Stimulated activated naive CD8-positive, alpha-beta T cell treated with anti-CD3 and anti-CD28 coated beads, Interleukin-15, amount 100 ng/mL, for 72 hours (primary cell): ENCODE measurements around the gene AICDA.
A peak's percentile ranks its signal among the peaks of the same experiment; 100 is the strongest.
"Not testable (repeated sequence)": the region's sequence is repeated elsewhere in the genome, so short reads cannot be mapped to it uniquely, and the experiment has no call there.

Source experiments
- ATAC-seq: fragments of 150-1000 bp; cut with Tn5 transposase; 2 replicates; pipeline ENCODE4 v1.10.0; 2021; ENCODE audit warnings: mild to moderate bottlenecking, moderate library complexity
- DNase-seq, 2 donors: peaks; one replicate each; pipeline ENCODE4 v3.0.0; 2021 to 2022
- H3K27ac Mint-ChIP-seq, 2 donors: one replicate each; pipeline ENCODE4 v1.8.0; 2022; ENCODE audit warnings: mild to moderate bottlenecking in 2 of 2, mixed read lengths in 2 of 2, moderate library complexity in 2 of 2
- H3K27me3 Mint-ChIP-seq: one replicate; pipeline ENCODE4 v1.8.0; 2022; ENCODE audit warnings: mixed read lengths
- H3K4me1 Mint-ChIP-seq: one replicate; pipeline ENCODE4 v1.8.0; 2022; ENCODE audit warnings: mild to moderate bottlenecking, mixed read lengths
- H3K4me3 Mint-ChIP-seq, 2 donors: one replicate each; pipeline ENCODE4 v1.8.0; 2022; ENCODE audit warnings: mild to moderate bottlenecking in 2 of 2, mixed read lengths in 2 of 2, moderate library complexity in 1 of 2
- H3K9me3 Mint-ChIP-seq, 2 donors: one replicate each; pipeline ENCODE4 v1.8.0; 2022; ENCODE audit warnings: mixed read lengths in 2 of 2

AICDA gene

DNA sequence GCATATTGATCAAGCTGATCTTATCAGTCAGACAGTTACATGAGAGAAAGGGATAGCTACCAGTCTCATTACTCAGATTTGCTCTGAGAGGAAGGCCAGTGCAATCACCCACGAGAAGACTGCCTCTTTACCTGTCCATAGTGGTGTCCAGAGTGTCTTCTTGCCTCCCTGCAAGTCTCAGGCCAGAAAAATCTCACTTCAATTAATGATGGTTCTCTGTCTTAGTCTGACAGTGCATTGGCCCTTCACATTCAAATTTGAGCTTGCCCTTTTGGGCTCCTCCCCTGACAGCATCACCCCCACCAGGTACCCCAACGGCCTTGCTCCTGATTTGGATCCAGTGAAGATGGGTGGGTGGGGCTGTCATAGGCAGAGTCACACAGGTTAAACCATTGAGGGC lies at the start of gene AICDA:
Gene AICDA, minus strand, starts transcription at position 231 of the 400 bp plus-strand sequence. Its CDS starts 92 bp downstream, at position 139.
- no peak for ATAC-seq
- H3K4me1 Mint-ChIP-seq = peaks cover 16% of the 10 kb centered on the region
- peak within 1 kb of the TSS in 1 of 2 donors; percentile 9 for H3K27ac Mint-ChIP-seq
- H3K9me3 Mint-ChIP-seq = no peaks in the 10 kb centered on the region
- no peak for DNase-seq
- no peaks in the 10 kb centered on the region for H3K27me3 Mint-ChIP-seq
- no peak within 1 kb of the TSS for H3K4me3 Mint-ChIP-seq

DNA sequence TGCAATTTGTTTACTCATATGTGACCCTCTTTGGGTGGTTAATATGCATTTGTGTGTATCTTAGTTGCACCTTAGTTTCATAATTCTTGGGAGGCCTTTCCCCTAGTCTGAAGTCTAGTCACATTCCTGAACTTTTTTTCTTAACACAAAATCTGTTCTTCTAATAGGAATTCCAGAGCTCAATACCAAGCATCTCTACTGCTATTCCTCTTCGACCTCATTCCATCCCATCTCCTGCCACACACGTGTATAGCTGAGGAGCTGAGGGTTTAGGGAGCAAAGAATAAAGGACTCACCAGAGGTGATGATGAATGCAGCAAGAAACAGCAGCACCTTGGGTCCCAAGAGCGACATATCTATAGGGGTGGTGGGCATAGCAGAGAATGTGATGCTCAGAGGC lies 49.1 kb upstream of the AICDA start:
- ATAC-seq (no peak), DNase-seq (no peak)
- Mint-ChIP-seq H3K27me3 (peaks cover 8% of the 10 kb centered on the region), H3K27ac (no peak overlapping the region), H3K9me3 (no peaks in the 10 kb centered on the region), H3K4me3 (no peak overlapping the region), H3K4me1 (no peaks in the 10 kb centered on the region)

DNA sequence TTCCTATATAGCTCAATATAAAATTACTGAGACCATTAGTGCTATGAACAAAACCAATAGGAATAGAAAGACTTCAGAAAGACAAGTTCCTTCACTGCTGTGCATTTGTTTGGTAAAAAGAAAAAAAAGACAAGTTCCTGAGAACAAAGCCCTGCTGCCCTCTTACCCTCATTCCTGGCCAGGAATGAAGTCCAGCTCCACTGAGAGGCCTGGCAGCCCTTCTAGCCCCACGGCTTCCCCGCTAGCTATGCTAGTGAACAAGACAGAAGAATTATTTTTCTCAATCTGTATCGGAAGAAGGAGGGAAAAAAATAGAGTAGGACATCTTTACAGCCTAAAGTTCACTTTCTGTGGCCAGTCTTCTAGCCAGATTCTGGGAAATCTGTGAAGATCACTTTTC lies 48.4 kb upstream of the AICDA start:
- Mint-ChIP-seq H3K4me3 (no peak overlapping the region), H3K9me3 (no peaks in the 10 kb centered on the region), H3K27me3 (peaks cover 8% of the 10 kb centered on the region), H3K4me1 (no peaks in the 10 kb centered on the region), H3K27ac (no peak overlapping the region)
- no peak for ATAC-seq
- no peak for DNase-seq

DNA sequence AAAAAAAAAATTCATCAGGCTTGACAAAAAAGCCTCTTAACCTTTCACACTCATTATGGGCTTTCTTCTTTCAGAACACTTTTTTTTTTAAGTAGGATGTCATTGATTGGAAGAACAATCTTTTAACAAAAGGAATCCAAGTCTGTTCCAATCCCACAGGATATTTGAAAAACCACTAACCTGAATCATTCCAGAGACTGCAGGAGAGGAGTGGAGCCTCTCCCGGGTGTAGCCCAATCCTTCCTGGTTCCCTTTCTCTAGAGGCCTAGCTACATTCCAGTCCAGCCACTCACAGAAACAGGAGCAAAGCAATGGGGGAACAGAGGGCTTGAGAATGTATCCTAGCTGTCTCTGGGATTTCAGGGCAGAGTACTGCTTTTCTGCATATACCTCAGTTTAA lies 45.7 kb upstream of the AICDA start:
- H3K4me3 Mint-ChIP-seq = no peak overlapping the region
- H3K4me1 Mint-ChIP-seq = no peaks in the 10 kb centered on the region
- H3K27ac Mint-ChIP-seq = no peak overlapping the region
- H3K27me3 Mint-ChIP-seq = no peaks in the 10 kb centered on the region
- ATAC-seq (no peak), DNase-seq (no peak)
- H3K9me3 Mint-ChIP-seq = no peaks in the 10 kb centered on the region

DNA sequence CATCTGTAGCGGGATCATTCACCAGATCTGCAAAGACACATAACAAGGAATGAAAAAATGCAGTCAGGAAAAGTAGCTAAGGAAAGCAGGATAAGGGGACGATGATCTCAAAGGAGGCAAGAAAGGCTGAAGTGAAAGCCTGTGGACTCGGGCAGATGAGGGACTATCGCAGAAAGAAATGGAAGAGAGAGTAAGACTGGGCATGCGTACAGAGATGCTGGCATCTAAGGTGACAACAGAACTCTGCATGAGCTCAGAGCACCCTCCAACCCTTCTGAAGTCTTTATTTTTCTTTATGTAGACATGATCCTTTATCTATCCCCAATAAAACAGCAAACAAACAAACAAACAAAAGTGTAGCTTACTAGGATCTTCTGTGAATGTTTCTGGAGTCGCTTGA lies 42.8 kb upstream of the AICDA start:
- no peak overlapping the region for H3K4me3 Mint-ChIP-seq
- no peak overlapping the region for H3K27ac Mint-ChIP-seq

DNA sequence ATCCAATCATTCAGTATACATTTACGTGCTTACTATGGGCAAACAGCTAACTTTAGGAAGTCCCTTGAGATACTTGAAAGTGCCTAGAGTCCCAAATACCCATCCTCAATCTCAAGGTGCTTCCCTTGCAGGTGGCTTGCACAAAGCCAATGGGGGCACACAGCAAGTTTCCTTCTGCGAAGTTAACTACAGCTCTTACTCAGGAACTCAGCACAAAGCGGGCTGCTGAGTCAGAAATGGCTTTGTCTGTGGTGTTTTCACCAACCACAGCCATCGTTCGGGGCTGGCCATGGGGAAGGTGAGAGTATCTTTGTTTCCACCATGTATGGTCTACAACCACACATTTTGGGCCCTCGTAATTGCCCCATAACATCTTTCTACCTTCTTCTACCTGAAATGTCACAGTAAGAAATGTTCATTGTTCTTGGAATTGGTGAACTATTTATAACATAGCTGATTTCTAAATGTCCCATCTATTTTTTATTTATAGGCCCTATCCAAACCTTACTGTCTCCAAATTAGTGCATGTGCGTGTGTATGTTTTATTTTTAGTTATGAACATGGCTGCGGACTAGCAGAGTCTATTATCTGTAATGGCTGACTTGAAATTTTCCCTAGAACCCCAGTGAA lies 36.0 kb upstream of the AICDA start:
- H3K4me1 Mint-ChIP-seq = peaks cover 56% of the 10 kb centered on the region
- H3K4me3 Mint-ChIP-seq = peak overlapping the region; percentile 15 to 41
- DNase-seq (peak; percentile 85 to 93), ATAC-seq (peak; percentile 94)
- H3K27ac Mint-ChIP-seq = no peak overlapping the region
- no peaks in the 10 kb centered on the region for H3K27me3 Mint-ChIP-seq
- no peaks in the 10 kb centered on the region for H3K9me3 Mint-ChIP-seq

More for the DNA sequence above, 42.8 kb upstream of the AICDA start:
- Mint-ChIP-seq H3K4me1 (no peaks in the 10 kb centered on the region), H3K27me3 (no peaks in the 10 kb centered on the region), H3K9me3 (no peaks in the 10 kb centered on the region)
- no peak for DNase-seq
- no peak for ATAC-seq

DNA sequence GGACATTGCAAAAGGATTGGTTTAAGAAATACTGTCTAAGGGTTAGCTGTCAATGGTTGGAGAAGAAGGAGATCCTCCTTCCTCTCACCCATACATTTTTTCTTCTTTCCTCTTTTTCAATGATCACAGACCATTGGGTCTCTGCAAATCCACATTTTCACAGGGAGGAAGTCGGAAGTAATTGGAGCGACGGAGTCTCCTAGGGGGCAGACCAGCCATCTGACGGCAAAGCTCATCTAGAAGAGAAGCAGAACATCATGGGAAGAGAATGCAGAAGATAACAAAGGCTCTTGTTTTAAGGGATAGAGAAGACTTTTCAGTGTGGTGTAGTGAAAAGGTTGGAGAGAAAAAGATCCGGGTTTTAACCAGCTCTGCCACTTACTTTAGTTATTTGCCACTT lies 35.3 kb upstream of the AICDA start:
- ATAC-seq (no peak), DNase-seq (no peak)
- Mint-ChIP-seq H3K4me1 (peaks cover 59% of the 10 kb centered on the region), H3K9me3 (no peaks in the 10 kb centered on the region), H3K27ac (no peak overlapping the region), H3K4me3 (peak overlapping the region in 1 of 2 donors; percentile 36), H3K27me3 (no peaks in the 10 kb centered on the region)

DNA sequence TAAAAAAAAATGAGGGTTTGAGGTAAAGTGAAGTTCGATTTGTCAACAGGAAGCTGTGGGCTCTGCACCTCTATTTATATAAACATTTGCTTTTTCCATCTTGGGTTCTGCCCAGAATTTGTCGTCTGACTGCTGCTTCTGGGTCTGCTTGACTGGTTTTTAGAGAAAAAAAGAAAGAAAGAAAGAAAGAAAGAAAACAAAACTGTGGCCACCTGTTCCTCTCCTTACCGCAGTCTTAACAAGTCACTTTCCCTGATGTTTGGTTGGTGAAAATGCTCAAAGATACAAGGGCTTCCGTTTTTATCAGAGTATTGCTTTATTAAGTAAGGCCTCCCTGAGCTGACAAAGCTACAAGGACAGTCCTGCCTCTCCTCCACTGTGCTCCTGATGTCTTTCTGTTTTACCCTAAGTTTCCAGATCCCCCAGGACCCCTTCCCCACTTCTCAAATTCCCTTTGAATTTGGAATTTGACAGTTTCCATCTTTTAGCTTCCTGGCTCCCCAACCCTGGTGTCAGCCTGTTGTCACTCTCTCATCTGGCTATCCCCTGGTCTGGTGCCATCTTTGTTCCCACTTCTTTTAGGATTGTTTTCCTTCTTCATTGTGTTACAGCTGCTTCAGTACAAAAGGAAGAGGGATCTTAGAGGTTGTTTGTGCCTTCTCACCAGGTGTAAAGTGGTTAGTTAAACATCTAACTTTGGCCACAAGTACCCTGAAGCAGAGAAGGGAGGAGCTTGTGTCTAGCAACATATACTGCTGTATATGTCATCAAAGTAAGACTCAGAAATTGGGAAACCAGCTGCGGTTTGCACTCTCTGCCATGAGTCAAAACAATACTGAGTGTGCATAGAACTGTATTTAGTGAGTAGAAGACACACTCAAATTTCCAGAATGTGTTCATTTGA lies 31.9 kb upstream of the AICDA start:
- no peaks in the 10 kb centered on the region for H3K9me3 Mint-ChIP-seq
- ATAC-seq = peak; percentile 84
- peaks cover 51% of the 10 kb centered on the region for H3K4me1 Mint-ChIP-seq
- peak overlapping the region; percentile 81 to 86 for H3K4me3 Mint-ChIP-seq
- H3K27ac Mint-ChIP-seq = peak overlapping the region; percentile 84 to 89
- DNase-seq = peak; percentile 56 to 64
- no peaks in the 10 kb centered on the region for H3K27me3 Mint-ChIP-seq

DNA sequence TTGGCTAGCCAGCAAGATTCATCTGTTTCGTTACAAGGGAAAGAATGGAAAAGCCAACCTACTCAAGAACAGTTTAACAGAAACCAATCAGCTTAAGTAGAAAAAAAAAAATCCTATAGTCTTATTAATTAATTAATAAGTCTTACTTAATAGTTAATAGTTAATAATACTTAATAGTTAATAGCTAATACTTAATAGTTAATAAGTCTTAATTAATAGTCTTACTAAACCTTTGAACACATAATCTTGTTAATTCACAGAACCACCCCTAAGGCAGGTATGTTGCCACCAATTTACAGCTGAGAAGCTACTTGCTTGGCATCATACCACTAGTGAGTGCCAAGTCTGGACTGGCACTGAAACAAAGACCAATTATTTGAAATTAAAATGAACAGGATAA lies 30.1 kb upstream of the AICDA start:
- ATAC-seq = no peak
- no peak for DNase-seq
- H3K27ac Mint-ChIP-seq = no peak overlapping the region
- no peaks in the 10 kb centered on the region for H3K27me3 Mint-ChIP-seq
- no peaks in the 10 kb centered on the region for H3K9me3 Mint-ChIP-seq
- peaks cover 36% of the 10 kb centered on the region for H3K4me1 Mint-ChIP-seq
- H3K4me3 Mint-ChIP-seq = no peak overlapping the region

DNA sequence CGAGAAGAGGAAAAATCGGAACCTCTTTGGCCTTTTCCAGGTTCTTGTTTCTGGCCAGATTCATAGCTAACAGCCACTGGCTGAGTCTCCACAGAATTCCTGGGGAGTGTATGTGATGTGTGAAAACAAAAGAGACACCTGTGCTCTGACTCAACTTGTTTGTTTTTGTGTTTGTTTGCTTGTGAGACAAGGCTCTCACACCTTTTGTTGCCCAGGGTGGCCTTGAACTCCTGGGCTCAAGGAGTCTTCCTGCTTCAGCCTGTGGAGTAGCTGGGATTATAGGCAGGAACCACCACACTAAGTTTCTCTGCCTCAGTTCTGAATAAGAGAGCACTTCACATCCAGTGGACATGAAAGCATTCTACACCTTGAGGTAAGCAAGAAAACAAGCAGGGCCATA lies 27.3 kb upstream of the AICDA start:
- no peaks in the 10 kb centered on the region for H3K27me3 Mint-ChIP-seq
- no peak overlapping the region for H3K4me3 Mint-ChIP-seq
- H3K27ac Mint-ChIP-seq = no peak overlapping the region
- H3K9me3 Mint-ChIP-seq = no peaks in the 10 kb centered on the region
- no peak for ATAC-seq
- no peak for DNase-seq
- H3K4me1 Mint-ChIP-seq = peaks cover 20% of the 10 kb centered on the region

DNA sequence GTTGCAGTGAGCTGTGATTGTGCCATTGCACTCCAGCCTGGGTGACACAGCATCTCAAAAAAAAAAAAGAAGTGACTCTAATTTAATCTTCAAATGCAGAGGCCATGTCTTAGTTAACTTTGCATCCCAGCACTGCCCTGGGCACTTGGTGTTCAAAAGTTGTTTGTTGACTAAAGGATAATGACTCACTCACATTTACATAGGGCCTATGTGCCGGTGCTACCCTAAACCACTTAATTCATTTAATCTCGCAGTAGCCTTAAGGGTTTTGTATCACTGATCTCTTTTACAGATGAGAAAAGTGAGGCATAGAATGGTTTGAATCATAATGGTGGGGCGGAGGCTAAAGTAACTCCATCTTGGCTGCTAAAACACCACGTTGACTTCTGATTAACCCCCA lies 26.3 kb upstream of the AICDA start:
- H3K4me1 Mint-ChIP-seq = peaks cover 10% of the 10 kb centered on the region
- H3K27me3 Mint-ChIP-seq = no peaks in the 10 kb centered on the region
- DNase-seq = no peak
- no peak overlapping the region for H3K4me3 Mint-ChIP-seq
- H3K9me3 Mint-ChIP-seq = no peaks in the 10 kb centered on the region
- ATAC-seq = no peak
- H3K27ac Mint-ChIP-seq = no peak overlapping the region

DNA sequence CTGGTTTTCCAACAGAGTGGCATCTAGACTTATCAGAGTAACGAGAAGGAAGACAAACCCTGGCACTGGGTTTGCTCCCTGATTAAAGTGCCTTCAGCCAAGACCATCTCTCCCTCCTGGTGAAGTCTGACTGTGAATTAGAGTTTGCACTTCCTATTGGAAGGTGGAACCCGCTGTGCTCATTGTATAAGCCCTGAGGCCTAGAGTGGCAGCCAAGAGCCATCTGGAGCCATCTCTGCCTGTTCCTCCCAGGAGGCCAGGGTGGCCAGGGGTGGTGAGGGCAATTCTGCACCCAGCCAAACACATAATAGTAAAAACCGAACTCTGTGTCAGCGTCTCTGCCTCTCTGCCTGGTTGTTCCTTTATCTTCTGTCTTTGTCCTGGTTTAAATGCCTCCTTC lies 25.0 kb upstream of the AICDA start:
- Mint-ChIP-seq H3K9me3 (no peaks in the 10 kb centered on the region), H3K27me3 (no peaks in the 10 kb centered on the region), H3K27ac (no peak overlapping the region), H3K4me3 (no peak overlapping the region), H3K4me1 (peaks cover 5% of the 10 kb centered on the region)
- DNase-seq (no peak), ATAC-seq (no peak)

DNA sequence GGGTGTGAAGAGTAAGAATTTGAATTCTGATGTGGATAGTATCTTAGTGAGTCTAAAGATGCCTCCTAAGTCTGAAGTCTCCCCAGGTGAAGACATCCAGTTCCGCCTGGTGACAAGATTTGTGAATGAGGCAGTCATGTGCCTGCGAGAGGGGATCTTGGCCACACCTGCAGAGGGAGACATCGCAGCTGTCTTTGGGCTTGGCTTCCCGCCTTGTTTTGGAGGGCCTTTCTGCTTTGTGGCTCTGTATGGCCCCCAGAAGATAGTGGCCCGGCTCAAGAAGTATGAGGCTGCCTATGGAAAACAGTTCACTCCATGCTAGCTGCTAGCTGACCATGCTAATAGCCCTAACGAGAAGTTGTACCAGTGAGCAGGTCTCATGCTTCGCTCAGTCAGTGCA lies 24.6 kb upstream of the AICDA start:
- ATAC-seq (no peak), DNase-seq (no peak)
- Mint-ChIP-seq H3K4me1 (peaks cover 5% of the 10 kb centered on the region), H3K27me3 (no peaks in the 10 kb centered on the region), H3K4me3 (no peak overlapping the region), H3K9me3 (no peaks in the 10 kb centered on the region), H3K27ac (no peak overlapping the region)

DNA sequence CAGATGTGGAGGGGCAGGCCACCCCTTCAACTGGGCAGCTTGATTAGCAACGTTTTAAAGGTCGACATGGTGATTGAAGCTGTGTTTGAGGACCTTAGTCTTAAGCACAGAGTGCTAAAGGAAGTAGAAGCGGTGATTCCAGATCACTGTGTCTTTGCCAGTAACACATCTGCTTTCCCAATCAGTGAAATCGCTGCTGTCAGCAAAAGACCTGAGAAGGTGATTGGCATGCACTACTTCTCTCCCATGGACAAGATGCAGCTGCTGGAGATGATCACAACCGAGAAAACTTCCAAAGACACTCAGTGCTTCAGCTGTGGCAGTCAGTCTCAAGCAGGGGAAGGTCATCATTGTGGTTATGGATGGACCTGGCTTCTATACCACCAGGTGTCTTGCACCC lies 23.9 kb upstream of the AICDA start:
- Mint-ChIP-seq H3K9me3 (no peaks in the 10 kb centered on the region), H3K4me1 (peaks cover 5% of the 10 kb centered on the region), H3K27ac (no peak overlapping the region), H3K27me3 (no peaks in the 10 kb centered on the region), H3K4me3 (no peak overlapping the region)
- DNase-seq (no peak), ATAC-seq (no peak)

DNA sequence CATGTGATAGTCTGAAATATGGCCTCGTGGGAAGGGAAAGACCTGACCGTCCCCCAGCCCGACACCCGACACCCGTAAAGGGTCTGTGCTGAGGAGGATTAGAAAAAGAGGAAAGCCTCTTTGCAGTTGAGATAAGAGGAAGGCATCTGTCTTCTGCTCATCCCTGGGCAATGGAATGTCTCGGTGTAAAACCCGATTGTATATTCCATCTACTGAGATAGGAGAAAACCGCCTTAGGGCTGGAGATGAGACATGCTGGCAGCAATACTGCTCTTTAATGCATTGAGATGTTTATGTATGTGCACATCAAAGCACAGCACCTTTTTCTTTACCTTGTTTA lies 23.3 kb upstream of the AICDA start:
- not testable (repeated sequence) for H3K4me3 Mint-ChIP-seq, H3K9me3 Mint-ChIP-seq, ATAC-seq, H3K27ac Mint-ChIP-seq, H3K4me1 Mint-ChIP-seq, H3K27me3 Mint-ChIP-seq, DNase-seq

DNA sequence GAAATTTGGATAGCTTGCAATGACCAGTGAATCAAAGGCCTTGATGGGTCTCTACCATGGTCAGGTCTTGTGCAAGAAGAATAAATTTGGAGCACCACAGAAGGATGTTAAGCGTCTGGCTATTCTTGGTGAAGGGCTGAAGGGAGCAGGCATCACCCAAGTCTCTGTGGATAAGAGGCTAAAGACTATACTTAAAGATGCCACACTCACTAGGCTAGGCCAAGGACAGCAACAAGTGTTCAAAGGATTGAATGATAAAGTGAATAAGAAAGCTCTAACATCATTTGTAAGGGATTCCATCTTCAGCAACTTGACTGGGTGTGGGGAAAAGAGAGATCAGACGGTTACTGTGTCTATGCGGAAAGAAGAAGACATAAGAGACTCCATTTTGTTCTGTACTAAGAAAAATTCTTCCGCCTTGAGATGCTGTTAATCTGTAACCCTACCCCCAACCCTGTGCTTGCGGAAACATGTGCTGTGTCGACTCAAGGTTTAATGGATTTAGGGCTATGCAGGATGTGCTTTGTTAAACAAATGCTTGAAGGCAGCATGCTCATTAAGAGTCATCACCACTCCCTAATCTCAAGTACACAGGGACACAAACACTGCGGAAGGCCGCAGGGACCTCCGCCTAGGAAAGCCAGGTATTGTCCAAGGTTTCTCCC lies 22.8 kb upstream of the AICDA start:
- H3K9me3 Mint-ChIP-seq, H3K4me3 Mint-ChIP-seq, H3K27me3 Mint-ChIP-seq, DNase-seq, H3K27ac Mint-ChIP-seq, H3K4me1 Mint-ChIP-seq, ATAC-seq: not testable (repeated sequence)
